GOT3 (cell line): ENCODE data around the gene COPS9.

Experiments used
- DNase-seq: peaks from one replicate; lab custom pipeline; 2025; ENCODE audit warnings: mixed read lengths; lab: John Stamatoyannopoulos, UW

COPS9 gene

GRCh38 chr2:240111253-240111652, 24.9 kb downstream of the COPS9 start:
- DNase-seq, result no peak

- DNase-seq, result no peak
These were observed 26.7 kb downstream of the COPS9 start for GRCh38 chr2:240109386-240109785.

DNA sequence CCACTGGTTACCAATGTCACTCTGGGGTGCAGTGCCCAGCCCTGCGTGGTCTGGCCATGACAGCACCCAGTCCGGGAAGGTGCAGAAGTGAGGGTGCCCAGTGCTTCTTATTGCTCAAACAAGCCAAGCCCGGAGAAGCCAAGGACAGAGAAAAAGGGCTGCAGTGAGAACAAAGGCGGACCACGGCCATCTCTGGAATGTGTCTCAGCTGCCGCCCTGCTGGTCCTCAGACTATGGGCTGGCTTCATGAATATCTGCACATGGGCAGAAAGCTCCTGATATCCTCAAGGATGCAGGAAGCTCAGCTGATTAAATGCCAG, 28.7 kb downstream of the COPS9 start:
- no peak for DNase-seq

DNA sequence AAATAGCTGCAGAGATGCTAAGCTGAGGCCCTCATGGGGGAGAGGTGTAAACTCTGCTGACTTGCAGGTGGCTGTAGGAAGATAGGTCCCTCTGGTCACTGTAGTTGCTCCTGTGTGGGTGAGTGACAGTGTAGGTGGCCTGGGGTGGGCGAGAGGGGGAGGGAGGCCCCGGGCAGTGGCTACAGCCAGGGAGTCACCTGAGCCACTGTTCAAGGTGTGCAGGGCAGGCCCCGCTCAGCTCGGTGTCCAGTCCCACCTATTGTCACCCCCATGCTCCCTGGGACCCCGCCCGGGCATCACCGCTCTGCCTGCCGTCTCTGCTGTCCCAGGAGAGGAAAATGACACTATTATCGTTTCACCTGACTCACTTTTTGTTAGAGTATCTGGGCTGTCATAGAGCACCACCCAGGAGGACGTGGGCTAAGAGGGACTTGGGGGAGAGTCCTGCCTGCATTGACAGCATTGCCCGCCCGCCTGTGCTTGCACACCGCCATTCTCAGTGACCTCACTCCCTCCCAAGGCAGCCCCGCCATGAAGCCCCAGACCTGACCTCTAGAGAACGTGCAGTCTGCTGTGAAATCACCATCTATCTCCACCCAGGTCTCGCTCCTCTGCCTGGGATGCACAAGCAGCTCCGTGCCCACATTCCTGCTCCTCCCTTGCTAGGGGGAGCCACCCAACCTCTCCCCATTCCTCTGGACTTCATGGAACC, 29.2 kb downstream of the COPS9 start:
- no peak for DNase-seq

GRCh38 chr2:240105982-240106381, 30.1 kb downstream of the COPS9 start:
- DNase-seq, result no peak

DNA sequence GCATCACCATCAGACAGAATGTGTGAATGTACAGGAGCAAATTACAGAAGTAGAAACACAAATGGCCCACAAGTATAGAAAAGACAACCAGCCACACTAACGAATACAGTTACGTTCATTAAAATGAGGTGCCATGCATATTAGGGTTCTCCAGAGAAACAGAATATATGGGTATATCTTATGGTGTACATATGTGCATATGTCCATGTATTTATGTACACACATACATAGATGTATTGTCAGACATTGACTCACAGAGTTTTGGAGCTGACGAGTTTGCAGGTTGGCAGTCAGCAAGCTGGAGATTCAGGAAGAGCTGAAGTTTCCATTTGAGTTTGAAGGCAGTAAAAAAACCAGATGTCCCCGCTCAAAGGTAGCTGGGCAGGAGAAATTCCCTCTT, 33.0 kb downstream of the COPS9 start:
- no peak for DNase-seq

GRCh38 chr2:240098349-240098748, 37.8 kb downstream of the COPS9 start:
- DNase-seq, result no peak

DNA sequence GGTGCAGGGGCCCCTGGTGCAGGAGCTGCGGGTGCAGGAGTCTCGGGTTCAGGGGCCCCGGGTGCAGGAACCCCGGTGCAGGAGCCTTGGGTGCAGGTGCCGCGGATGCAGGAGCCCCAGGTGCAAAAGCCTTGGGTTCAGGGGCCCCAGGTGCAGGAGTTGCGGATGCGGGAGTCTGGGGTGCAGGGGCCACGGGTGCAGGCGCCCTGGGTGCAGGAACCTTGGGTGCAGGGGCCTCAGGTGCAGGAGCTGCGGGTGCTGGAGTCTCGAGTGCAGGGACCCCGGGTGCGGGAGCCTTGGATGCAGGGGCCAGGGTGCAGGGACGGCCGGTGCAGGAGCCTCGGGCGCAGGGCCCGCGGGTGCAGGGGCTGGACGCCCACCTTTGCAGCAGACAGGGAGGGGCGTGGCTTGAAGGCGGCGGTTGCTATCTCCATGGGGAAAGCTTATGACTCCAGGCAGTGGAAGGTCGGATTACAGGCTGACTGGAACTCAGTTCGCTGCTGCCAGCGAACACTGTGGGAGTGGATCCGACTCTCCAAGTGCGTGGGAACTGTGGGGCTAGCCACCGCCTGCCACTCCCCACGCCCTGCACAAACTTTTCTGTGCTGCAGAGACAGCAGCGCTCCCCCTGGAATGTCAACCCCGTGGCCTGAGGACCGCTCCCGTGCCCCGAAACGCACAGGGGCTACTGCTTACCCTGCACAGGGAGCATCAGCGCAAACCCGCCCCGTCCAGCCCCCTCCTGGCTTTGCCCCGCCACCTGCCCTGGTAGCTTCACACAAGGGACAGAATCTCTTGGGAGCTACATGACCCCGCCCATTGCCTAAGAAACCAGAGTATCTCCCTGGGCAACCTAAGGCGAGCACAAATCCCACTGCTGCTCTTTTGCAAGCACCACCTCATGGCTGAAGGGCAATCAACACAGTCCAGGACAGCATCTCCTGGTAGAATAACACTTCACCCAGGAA, 40.3 kb downstream of the COPS9 start:
- DNase-seq, result no peak

- no peak for DNase-seq
These were observed 46.8 kb downstream of the COPS9 start for GRCh38 chr2:240089306-240089705.

- DNase-seq, result no peak
These were observed 49.5 kb downstream of the COPS9 start for GRCh38 chr2:240086563-240086962.
